Cerebellar nuclear complex (tissue), 1 donor: Measurements from ENCODE around the gene EXD3.

Source experiments
- DNase-seq, 2 experiments: peaks; one replicate each; lab custom pipeline; 2025; lab: John Stamatoyannopoulos, UW

EXD3 gene

DNA sequence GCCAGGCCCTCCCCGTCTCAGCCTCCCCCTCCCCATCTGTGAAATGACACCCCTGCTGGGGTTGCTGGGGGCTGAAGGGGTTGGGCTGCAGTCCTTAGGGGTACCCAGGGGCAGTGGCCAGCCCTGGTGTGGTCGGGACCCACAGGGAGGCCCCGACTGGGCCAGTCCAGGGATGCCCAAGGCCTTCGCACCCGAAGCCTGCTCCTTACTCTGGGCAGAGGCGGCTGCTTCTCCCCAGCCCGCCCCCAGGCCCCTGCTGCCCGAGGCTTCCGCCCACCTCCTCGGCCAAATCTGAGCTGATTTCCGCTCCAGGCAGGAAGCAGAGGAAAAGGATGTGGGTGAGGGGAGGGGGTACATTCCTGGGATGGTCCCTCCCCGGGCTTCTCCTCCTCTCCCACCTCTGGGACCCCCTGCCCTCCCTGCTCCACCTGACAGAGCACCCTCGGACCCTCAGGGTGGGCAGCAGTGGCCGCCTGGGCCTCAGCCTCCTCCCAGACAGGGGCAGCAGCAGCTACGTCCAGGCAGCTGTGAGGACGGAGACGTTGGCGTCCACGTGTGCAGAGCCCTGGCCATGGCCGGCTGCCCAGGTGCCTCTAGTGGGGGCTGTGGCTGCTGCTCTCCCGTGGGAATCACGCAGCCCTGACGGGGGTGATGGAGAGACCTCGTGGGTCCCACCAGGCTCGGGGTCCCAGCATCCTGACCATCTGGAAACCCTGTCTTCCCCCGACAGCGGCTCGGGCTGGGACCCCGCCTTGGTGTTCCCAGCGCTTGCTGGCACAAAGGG, 116.7 kb downstream of the EXD3 start:
- DNase-seq: no peak

DNA sequence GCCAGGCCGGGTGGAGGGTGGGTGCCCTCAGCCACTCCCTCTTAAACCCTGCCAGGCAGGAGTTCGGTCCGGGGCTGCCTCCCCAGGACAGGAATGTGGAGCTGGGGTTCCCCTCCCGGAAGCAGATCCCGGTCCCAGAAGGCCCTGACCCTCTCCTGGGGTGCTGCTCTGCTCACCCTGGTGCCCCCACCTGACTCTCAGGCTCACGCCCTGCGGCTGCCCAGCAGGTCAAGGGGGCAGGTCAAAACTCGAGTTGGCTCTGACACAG, 117.2 kb downstream of the EXD3 start:
- DNase-seq: no peak

DNA sequence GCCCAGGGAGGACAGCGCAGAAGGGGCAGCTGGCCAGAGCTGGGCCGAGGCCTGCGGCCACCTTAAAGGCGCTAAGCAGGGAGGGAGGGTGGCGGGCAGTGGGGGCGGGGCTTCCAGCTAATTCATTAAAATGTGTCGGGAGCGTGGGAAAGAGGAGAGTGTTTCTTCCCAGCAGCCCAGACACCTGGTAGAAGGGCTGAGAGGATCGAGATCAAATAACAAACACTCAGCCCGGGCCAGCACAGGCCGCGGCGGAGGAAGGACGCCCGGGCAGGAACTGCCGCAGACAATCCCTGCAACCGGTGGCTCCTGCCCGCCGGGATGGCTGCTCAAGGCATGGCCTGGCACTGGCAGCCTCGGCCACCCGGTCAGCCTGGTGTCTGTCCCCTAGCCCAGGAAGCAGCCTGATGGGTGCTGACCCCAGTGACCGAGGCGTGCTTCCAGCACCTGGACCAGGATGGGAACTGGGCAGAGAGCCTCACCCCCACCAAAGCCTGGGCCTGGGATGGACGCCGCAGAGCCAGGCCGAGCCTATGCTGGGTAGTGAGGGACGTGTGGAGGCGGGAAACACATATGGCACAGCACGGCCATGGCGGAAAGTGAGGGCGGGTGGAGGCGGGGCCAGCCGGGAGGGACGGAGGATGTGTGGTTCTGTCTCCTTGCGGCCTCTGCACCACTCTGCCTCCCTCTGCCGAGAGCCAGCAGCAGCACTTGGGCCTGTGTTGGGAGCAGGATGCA, 117.7 kb downstream of the EXD3 start:
- no peak for DNase-seq

DNA sequence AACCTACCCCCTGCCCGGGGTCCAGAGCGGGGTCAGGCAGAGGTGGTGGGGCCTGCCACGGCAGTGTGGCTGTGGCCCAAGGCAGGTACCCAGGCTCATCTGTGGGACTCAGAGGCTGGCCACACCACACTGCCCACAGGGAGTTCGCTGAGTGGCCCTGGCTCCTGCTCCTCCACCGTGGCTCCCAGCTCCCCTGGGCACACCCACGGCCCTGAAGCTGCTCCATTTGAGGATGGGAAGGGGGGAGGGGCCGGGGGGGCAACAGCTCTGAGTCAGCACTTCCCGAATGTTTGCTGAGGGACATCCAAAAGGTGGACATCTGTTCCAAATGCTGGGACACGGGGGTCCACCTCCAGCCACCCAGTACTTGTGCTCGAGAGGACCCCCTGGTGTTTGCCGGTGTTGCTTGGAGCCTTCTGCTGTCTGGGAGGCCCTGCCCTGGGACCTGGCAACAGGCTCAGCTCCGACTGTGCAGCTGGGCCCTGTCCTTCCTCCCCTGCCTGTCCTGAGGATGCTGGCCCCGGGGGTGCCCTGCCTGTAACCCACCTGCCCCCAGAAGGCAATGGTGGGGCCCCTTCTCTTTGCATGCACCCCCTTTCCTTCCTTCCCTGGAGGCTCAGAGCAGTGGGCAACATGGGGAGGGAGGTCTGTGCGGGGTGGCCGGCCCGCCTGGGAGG, 118.4 kb downstream of the EXD3 start:
- no peak for DNase-seq

DNA sequence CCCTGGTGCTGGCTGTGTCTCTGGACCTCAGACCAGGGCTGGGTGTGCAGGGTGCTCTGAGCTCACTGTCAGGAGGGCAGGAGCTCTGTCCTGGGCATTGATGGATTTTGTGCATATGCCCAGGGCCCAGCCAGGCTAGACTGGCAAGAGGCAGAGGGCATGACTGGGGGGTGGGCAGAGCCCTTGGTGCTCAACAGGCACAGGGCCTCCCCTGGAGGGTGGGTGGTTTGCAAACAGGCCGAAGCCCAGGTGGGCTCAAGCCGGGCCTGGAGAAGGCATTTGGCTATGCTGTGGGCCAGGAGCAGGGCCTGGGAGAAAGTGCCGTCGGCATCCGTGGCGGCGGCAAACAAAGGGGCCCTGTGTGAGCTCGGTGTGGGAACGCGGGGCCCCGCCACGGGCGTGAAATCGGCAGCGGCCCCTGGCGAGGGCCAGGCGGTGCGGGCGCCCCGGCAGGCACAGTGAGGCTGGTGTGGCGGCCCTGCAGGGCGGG, 119.0 kb downstream of the EXD3 start:
- DNase-seq: no peak

DNA sequence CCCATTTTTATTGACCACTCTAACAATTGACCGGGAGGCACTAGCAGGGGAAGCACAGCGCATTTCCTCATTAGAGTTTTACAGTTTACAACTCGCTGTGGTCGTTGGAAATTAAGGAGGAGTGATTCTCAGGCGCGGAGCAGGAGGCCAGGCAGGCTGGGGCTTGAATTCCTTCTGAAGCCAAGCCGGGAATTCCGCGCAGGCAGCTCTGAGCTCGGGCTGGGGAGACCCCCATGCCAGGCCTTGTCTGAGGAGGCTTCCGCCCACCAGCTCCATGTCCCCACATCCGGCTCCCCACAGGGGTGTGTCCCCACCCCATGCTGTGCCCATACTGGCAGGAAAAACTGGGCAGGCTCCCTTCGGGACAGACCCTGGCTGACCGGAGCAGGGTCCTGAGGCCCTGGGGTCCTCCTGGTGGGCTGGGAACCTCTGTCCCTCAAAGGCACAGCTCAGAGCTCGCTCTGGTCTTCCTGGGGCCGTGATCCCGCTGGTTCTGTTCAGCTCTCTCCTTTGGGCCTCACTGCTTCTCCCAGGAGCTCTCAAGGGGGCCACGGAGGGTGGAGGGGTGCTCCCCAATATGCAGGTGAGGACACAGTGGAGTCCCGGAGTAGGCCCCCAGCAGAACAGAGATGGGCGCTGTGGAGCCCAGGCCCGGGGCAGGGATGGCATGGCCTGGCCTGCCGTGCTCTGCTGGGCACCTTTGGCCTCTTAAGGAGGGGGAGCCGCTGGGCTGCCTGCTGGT, 119.6 kb downstream of the EXD3 start:
- DNase-seq: no peak

DNA sequence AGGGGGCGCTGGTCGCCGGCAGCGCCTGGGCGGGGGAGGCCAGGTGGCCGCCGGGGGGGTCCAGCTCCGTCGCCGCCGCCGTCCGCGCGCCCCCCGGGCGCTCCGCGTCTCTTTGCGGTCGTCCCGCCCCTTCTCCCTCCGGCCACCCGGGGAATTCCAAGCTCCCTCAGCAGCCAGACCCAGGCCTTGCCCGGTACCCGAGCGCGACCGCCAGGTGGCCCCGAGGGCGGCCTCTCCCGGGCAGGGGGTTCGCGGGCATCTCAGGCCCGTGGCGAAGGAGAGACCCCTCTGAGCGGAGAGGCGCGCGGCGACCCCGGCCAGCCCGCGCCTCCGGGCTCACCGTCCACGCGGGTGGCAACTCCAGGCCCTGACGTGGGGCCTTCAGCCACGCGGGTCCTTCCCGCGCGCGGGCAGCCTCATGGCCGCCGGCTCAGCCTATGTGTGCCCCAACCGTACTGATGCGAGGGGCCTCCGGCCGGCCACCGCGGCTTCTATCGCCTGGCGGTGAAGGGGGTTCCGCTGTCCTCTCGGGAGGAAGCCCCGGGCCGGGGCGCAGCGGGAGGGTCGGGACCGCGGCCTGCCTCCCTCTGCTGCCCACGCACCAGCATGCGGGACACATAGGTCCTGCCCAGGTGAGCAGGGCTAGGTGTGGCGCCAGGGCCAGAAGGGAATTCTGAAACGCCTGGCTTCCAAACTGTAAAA, 120.4 kb downstream of the EXD3 start:
- no peak for DNase-seq

DNA sequence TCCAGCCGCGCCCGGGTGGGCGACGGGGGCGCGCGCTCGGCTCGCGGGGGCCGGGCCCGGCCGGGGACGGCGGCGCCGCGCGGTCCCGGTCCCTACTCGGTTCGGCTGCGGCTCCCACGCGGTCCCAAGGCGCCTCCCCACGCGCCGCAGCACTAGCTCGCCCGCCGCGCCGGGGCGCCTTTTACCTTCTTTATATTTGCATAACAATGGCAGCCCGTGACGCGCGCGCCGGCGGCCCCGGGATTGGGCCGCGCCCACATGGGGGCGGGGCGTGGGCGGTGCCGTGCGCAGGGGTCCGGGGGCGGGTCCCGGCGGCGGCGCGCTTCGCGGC, 120.9 kb downstream of the EXD3 start, which contains the start of gene NRARP:
Gene NRARP (minus strand): TSS at position 154 of the 331 bp plus-strand sequence. CDS start 343 bp downstream, outside the sequence.
- DNase-seq: peak in 1 of 2 experiments; percentile 4

DNA sequence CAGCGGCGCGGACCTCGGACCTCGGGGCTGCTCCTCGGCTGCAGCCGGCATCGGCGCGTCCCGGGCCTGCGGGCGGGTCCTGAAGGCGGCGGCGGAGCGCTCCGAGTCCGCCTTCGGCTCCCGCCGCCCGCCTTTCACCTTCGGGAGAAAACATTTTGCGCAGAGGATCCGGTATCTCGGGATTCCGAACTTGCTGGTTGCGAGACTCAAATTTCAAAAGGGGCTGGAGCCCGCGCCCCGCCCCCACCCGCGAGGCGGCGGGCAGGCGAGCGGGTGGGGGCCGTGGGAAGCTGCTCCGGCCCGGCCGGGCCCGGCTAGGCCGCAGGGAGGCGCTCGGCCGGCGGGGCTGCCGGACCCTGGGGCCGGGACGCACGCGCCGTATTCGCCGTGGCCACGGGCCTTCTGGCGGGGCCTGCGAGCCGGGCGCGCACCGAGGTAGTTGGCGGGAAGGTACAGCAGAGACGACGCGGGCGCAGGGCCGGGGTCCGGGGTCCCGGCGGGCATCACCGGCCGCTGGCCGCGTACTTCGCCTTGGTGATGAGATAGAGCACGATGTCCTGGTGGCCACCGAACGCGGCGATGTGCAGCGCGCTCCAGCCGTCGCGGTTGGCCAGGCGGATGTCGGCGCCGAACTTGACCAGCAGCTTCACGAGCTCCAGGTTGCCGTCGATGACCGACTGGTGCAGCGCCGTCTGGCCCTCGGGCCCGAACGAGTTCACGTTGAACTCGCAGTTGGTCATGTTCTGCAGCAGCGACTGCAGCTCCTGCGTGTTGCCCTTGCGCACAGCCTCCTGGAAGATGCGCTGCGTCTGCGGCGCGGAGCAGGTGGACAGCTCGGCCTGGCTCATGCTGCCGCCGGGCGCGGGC, 121.6 kb downstream of the EXD3 start:
- DNase-seq: no peak

DNA sequence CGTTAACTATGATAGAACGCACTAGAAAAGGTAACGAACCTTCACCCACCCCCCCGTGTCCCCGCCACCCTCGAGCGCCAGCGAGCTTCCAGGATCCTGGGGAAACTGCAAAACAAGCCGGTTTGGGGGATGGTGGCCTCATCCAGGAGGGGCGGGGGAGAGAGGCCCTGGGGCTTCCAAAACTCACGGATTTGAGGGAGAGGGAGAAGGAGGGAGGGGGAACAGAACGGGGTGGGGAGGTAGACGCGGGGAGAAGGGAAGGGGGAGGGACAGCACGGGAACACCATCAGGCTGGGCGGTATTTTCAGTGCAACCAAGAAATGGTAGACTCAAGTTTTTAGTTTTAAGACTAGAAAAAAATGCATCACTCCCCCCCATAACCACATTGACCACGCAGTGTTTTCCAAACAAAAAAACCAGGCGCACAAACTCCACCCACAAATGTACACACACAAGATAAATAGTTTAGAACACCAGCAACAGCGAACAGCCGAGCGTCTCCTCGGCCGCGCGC, 122.3 kb downstream of the EXD3 start:
- DNase-seq: no peak

DNA sequence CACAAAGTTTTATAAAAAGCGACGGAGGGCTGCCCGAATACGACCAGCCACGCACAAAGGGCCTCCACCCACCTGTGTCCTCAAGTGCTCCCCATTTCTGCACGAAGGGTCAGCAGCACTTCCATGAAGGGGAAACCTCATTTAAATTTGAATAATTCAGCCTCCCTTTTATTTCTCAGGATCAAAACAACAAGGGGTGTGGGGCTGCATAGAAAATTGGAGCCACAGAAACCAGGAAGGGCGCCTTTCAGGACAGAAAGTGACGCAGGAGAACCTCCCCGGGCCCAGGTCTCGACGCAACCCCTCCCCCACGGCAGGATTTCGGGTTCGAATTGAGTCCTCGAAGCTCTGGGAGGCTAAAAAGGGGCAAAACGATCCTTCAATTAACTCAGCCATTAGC, 123.0 kb downstream of the EXD3 start:
- DNase-seq: no peak

DNA sequence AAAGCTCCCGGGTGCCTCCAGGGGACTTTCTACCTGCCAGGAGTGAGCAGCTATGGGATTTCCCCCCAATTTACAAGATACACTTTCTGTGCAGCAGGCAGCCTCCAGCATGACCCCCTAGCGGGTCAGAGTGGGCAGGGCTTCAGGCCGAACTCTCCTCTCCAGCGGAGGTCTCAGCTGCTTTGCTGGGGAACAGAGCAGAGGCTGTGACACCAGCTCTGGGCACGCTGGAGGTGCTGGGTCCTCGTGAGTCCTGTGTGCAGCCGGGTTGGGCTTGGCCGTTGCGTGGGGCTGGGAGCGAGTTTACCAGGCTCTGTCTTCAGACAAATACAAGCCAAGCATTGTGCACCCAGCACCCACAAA, 123.8 kb downstream of the EXD3 start:
- no peak for DNase-seq

DNA sequence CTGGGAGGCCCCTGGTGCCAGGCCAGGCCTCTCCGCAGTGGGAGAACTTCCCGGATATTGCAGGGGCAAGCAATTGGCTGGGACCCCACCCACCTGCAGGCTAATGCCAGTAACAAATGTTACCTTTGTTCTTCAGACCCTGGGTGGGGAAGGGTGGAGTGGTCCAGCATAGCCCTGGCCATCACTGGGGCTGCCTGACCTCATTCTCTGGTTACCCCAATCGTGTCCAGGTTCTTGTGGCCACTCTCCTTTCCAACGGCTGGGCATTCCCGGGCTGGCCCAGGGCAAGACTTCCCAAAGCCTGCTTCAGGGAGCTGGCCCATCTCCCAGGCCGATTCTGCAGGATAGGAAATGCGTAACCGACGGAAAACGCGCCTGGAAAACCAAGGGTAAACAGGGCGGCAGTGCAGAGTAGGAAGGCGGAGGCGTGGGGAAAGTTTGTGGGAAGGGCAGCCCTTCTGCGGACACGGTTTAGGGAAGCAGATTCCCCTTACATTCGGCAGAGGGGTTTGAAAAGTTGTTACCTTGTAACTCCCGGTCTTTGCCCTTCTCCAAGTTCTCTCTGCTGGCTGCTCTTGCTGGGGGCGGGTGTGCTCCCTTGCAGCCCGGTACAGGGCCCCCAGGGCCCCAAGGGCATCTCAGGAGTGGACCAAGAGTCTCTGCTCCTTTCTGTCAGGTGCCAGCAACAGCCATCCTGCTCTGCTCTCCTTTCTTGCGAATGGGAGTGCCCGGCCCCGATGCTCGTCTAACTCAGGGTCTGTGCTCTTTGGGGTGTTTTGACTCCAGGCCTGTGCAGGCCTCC, 124.4 kb downstream of the EXD3 start:
- no peak for DNase-seq

DNA sequence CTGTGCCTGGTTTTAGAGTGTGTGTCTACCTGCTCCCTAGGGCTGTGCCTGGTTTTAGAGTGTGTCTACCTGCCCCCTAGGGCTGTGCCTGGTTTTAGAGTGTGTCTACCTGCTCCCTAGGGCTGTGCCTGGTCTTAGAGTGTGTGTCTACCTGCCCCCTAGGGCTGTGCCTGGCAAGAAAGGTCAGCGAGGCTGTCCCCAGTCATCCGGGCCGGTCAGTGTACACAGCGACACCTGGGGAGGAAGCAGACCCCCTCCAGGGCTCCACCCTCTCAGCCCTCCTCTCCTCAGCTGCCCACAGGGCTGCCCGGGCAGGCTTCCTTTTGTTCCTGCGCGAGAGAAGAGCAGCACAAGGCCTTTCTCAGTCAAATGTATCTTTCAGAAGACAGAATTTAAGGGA, 125.0 kb downstream of the EXD3 start:
- DNase-seq: no peak

DNA sequence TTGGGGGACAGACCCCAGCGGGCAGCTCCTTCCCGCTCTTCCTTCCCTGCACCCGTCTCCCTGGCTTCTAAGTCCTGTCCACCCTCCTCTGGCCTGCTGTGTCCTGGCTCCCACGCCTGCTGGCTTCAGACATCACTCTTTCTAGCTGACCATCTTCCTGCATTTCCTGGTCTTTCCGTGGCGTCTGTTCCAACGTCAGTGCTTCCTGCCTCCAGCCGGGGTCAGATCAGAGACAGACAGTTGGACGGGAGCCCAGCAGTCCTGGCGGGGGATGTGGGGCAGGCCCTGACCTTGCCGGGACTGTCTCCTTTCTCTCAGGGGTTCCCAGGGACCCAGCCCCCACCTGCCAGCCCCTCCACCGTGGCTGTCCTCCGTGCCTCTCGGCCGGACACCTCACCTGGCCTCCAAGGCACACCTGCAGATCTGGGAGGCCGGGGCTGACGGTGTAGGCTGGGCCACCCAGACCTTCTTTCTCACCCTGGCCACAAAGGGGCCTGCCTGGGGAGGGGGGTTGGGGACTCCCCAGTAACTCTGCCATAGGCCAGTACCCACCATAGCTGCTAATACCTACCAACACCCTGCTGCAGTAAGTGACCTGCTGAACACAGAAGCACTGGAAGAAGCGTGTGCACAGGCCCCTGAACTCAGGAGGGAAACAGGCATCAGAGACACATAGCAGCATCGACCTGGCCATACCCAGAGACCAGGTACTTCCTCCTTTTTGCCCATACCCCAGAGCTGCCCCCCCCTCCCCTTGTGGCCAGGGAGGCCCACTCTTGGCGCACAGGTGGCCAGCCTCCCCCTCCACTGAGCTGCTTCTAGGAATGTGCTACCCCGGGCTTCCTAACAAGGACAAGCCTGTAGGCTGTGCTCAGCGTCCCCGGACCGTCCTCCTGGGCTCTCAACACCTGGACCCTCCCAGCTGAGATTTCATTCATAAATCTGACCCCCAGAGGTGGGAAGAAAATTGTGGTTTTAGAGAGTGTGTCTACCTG, 126.0 kb downstream of the EXD3 start:
- no peak for DNase-seq

DNA sequence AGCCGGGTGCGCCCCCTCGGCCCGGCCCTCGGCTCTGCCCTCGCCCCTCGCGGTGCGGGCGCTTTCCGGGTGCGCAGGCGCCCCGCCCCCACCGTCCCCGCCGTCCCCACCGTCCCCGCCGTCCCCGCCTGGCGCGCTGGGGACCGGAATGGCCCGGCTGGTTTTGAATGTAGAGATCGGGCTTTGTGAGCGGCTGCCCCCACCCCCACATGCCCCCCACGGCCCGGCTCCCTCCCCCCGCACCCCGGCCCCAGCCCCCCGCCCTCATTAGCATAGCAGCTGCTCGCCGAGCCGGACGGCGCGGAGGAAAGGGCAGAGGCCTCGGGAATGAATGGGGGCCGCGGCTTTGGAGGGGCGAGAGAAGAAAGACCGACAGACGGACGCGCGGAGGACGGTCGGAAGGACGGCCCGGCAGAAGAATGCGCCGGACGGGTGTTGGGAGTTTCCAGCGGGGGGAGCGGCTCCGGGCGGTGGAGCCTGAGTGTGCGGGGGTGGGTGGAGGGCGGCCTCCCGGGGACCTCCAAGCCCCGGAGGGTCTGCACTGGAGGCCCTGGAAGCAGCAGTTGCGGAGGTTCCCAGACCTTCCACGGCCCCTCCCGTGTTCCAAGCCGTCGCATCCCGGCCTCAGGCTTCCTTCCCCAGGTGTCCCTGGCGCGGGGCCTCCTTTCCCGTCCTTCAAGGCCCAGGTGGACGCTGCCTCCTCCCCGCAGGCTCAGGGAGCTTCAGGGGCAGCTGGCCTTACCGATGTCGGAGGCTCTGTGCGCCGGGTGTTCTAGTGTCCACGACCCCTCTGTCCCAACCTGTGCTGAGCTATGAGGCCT, 126.9 kb downstream of the EXD3 start:
- DNase-seq: no peak

DNA sequence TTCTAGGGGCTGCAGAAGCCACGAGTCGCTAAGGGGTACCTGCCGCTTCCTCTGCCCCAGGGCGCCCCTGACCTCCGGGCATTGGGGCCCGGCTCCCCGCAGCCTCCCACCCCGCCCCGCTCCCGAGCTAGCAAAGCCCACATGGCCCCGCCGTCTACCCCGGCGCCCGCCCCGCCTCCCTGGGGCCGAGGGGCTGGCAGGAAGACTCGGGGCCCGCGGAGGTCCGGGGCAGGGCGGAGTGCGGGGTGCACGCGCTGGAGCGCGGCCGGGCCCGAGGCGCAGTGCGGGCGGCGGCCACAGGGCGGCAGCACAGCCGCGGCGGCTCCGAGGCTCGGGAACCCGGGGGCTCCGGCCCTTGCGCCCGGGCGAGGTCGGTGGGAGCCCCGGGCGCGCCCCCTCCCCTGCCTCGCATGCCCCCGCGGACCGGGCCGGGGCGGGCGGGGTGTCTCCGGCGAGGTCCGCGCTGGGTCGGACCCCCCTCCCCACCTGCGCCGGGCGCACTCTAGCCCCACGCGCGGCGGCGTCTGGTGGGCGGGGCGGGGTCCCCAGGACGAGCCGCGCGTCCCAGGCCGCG, 127.6 kb downstream of the EXD3 start:
- no peak for DNase-seq
